GM21529 (cell line): Measurements from ENCODE around the gene AKR1B15.
"Not testable (repeated sequence)": the region's sequence is repeated elsewhere in the genome, so short reads cannot be mapped to it uniquely, and the experiment has no call there.

Source experiments
- ATAC-seq: cut with Tn5 transposase; IDR thresholded peaks from one replicate; pipeline ENCODE4 v1.9.1; 2021; ENCODE audit not compliant: unreplicated experiment

AKR1B15 gene

GRCh38 chr7:134548877-134549276 is at the start of gene AKR1B15:
TSS of gene AKR1B15 (plus strand) at chr7:134549110. CDS start at chr7:134564620, 15,510 bp downstream.
- ATAC-seq, result peak; percentile 98

- ATAC-seq, result no peak
Measured at GRCh38 chr7:134500406-134500805, 48.5 kb upstream of the AKR1B15 start.

GRCh38 chr7:134500982-134501381 is 47.9 kb upstream of the AKR1B15 start:
- ATAC-seq, result no peak

GRCh38 chr7:134502463-134503371 is 46.2 kb upstream of the AKR1B15 start:
- ATAC-seq, result no peak

DNA sequence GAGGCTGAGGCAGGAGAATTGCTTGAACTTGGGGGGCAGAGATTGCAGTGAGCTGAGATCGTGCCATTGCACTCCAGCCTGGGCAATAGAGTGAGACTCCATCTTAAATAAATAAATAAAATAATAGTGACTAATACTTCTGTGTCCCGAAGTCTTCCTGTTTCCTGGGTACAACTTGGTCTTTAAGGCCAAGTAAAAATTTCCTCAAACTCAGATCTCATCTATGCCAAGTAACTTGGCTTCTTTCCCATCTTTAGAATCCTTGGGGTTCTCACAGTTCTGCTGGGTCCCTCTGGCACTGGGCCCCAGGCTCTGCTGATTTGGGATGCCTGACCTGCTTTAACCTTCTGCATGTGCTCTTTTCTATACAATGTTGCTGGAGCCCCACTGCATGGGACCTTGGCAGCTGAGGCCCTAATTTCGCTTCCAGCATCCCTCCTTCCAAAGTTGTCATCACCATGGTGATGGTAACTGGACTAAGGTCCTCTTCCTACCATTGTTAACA is 44.2 kb upstream of the AKR1B15 start:
- no peak for ATAC-seq

- no peak for ATAC-seq
Measured at GRCh38 chr7:134505856-134506255, 43.1 kb upstream of the AKR1B15 start.

DNA sequence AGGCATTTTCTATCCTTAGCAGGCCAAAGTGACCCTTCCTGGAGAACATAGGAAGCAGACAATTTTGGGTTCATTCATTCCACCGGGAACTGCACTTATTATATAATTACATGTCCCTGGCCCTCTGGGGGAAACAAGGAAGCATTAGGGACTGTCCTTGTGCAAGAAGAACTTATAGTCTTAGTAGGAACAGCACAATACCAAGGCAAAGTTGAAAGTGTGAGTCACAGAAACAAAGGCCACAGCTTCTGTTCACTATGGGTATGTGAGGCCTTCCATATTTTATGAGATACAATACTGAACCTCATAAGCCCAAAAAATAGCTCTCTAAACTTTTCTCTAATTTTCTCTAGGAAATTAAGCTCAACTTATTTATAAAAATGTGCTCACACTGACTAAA is 39.9 kb upstream of the AKR1B15 start:
- ATAC-seq, result no peak

DNA sequence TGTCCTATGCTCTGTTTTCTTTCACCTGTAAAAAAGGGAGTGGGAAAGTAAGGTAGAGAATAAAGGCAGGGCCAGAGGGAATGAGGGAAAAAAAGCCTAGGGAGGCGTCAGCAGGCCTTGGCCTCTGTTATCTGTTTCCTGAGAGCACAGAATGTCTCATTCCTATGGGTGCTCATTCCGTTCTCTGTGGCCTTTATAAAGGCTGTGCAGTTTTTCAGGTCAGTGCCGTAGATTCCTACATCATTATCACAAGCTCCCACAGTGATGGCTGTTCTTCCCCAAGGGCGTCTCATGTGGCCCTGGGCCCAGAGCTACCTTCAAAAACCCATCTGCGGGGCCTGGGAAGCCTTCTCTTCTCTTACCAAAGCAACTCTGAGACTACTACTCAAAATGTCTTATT is 38.3 kb upstream of the AKR1B15 start:
- ATAC-seq, result no peak

GRCh38 chr7:134512271-134512670 is 36.6 kb upstream of the AKR1B15 start:
- ATAC-seq, result no peak

DNA sequence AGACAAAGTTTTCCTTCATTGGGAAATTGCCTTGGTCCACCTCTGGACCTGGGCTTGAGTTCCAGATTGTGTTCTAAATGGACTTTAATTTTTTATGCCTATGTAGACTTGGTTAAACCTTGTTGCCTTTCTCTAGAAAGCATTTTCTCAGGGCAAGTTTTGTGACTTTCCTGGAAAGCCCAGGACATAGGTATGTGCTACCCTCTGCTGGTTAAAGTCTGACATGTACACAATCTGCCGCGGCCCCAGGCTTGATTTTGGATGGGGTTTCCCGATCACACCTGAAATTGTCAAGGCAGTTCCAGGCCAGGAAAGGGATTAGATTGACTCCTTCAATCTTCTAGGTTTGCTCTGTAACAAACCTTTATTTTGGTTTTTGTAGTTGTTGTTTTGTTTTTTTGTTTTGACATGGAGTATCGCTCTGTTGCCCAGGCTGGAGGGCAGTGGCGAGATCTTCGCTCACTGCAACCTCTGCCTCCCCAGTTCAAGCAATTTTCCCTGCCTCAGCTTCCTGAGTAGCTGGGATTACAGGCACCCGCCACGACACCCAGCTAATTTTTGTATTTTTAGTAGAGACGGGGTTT is 35.6 kb upstream of the AKR1B15 start:
- no peak for ATAC-seq

DNA sequence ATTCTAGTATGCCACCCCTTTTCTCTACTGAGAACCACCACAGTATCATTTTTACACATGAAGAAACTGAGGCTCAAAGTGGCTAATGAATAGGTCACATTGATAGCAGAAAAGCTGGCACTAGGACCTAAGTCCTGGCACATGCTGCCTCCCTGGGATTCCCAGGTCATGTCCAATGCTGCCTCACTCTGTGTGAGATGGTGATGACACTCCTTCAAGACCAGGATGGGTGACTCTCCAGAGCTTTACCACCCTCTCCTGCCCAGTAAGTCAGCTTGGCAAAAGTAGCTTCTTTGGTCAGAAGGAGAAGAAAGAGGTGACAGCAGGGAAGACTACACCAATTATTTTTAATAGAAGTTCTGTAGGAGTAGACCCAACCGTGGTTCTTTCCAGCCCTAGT is 34.8 kb upstream of the AKR1B15 start:
- no peak for ATAC-seq

DNA sequence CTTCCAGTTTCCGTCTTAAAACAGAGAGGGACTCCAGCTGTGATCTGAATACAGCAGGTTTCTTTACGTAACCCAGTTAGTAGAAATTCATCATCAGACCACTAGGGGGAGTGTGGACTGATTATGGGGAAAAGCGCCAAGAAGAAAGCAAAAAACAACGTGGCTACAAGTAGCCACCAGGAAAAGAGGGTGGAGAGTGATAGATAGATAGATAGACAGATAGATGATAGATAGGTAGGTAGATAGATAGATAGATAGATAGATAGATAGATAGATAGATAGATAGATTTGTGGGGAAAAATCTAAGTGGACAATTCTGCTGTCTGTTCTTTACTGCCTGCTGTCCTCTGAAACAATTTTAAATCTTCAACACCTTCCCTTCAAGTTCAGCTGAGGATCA is 34.2 kb upstream of the AKR1B15 start:
- peak; percentile 80 for ATAC-seq

DNA sequence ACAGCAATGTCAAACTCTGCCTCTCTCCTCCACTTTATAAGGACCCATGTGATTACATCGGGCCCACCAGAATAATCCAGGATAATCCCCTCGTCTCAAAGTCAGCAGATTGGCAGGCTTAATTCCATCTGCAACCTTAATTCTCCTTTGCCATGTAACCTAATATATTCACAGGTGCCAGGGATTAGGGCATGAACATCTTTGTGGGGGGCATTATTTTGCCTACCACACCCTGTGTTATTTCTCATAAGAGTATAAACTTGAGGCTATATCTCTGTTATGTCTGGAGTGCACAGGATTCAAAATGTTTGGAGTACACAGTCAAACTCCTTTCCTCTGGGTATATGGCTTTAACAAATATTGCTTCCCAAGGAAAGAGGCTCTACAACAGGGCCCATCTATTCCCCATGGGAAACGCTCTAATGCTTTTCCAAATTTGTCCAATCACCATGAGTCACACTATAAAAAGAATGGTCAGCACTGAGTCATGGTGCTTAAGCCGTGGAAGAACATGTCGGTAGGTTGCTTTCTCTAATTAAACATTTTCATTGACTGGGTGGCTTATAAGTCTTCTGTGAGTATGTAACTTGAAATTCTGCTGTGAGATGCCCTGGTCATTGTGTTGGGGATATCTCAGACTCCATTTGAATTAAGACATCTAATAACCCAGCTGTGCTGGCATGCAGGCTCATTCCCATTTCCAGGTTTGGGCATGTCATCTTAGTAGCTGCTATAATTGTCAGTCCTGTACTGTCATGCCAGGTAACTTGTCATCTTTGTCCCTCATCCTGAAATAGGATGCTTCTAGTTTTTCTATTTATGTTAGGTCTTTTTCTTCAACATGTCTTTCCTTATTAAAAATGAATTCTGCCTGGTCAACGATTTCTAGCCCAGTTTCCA is 33.1 kb upstream of the AKR1B15 start:
- no peak for ATAC-seq

GRCh38 chr7:134520130-134520529 is 28.8 kb upstream of the AKR1B15 start:
- no peak for ATAC-seq

DNA sequence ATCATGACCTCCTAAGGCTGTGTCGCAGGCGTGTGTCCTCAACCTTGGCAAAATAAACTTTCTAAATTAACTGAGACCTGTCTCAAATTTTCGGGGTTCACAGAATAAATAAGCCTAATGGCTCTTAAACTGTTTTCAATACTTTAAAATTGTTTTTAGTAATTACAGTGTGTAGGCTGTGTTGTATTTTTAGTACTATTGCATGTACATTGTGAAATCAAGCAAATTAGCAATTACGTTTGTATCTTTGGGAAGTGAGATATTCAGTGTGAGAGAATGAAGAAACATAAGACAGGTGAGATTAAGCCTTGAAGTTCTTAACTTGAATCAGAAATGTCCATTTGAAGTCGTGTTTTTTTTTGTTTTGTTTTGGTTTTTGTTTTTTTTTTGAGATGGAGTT is 26.3 kb upstream of the AKR1B15 start:
- no peak for ATAC-seq

DNA sequence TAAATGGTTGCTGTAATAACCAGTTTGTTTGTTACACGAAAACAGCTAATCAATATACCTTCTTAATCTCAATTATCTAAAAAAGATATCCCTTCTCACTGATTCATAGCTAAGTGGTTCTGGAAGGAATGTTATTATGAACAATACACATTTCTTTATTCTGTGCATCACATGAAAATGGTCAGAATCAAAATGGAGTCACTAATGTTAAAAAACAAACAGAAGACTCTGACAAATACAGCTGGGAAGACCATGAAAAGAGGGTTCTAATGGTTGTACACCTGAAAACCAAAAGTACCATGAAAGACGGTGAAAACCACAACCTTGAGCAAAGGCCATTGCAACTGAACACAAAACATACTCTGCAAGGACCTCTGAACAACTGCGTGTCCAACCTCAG is 23.5 kb upstream of the AKR1B15 start:
- not testable (repeated sequence) for ATAC-seq

- ATAC-seq, result not testable (repeated sequence)
Measured at GRCh38 chr7:134526552-134527248, 22.2 kb upstream of the AKR1B15 start.

- ATAC-seq, result no peak
Measured at GRCh38 chr7:134527979-134528371, 20.9 kb upstream of the AKR1B15 start.

- ATAC-seq, result no peak
Measured at GRCh38 chr7:134528749-134529148, 20.2 kb upstream of the AKR1B15 start.

- ATAC-seq, result no peak
Measured at GRCh38 chr7:134530460-134530859, 18.4 kb upstream of the AKR1B15 start.
